Neural cell (in vitro differentiated cells): Measurements from ENCODE around the gene TBKBP1.

Experiments used
- EP300 ChIP-seq: fragments of 450-650 bp; conservative IDR thresholded peaks from 2 replicates; pipeline ENCODE4 v1.6.1; 2014; ENCODE audit warnings: antibody characterized with exemption, mild to moderate bottlenecking, moderate library complexity; ENCODE audit not compliant: poor library complexity, severe bottlenecking
- EZH2 ChIP-seq: fragments of 200-600, 300-800 bp; shearing (Covaris generic), sonication (generic); IDR thresholded peaks from 2 replicates; pipeline ENCODE4 v1.6.1; 2014; ENCODE audit warnings: antibody characterized with exemption, low read length, borderline replicate concordance, mild to moderate bottlenecking; ENCODE audit not compliant: insufficient read depth, poor library complexity, severe bottlenecking
- MXI1 ChIP-seq: fragments of 450-650 bp; conservative IDR thresholded peaks from 2 replicates; pipeline ENCODE4 v1.6.1; 2014; ENCODE audit warnings: antibody characterized with exemption, mild to moderate bottlenecking; ENCODE audit not compliant: poor library complexity, severe bottlenecking
- POLR2AphosphoS5 ChIP-seq: IDR thresholded peaks from 2 replicates; pipeline ENCODE4 v1.6.1; 2012
- RAD21 ChIP-seq: fragments of 450-650 bp; conservative IDR thresholded peaks from 2 replicates; pipeline ENCODE4 v1.6.1; 2014; ENCODE audit warnings: antibody characterized with exemption, mild to moderate bottlenecking, moderate library complexity
- SMC3 ChIP-seq: fragments of 450-650 bp; conservative IDR thresholded peaks from 2 replicates; pipeline ENCODE4 v1.6.1; 2014; ENCODE audit warnings: antibody characterized with exemption, mild to moderate bottlenecking, moderate library complexity; ENCODE audit not compliant: poor library complexity
- TAF1 ChIP-seq: IDR thresholded peaks from 2 replicates; pipeline ENCODE4 v1.6.1; 2012; ENCODE audit warnings: low read depth
- TF ChIP-seq, protein P1 (sequence below): fragments of 450-650 bp; IDR thresholded peaks from 2 replicates; pipeline ENCODE4 v1.5.1; 2014; ENCODE audit warnings: antibody characterized with exemption, mild to moderate bottlenecking, moderate library complexity; ENCODE audit not compliant: poor library complexity, severe bottlenecking
- TF ChIP-seq, protein P2 (sequence below): IDR thresholded peaks from 2 replicates; pipeline ENCODE4 v1.6.1; 2012; ENCODE audit warnings: borderline replicate concordance

DNA sequence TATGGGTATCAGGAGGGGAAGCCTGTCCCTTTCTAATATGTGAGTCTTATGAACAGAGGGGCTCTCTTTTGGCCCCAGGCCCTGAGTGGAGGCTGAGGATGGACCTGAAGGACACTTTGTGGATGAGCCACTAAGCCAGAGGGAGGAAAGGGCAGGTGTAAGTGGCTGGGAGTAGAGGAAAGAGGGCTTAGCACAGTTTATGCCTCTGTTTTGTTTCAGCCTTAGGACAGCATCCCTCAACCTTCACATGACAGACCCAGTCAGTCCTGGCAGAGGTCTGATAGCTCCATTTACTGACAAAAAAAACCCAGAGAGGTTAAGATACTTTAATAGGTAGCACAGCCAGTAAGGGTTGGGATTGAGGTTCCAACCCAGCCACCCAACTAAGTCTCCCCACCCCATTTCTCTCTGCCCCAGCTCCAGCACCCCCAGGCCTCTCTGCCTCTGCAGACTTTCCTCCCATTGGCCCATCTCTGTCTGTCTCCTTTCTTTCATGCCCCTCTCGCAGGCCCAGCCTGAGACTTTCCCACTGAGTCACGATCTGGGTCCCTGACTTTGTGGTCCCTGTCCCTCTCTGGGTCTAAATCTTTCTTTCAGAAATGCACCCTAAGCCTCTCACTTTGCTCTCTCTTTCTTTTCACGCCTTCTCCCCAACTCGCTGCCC lies 34.4 kb downstream of the TBKBP1 start:
- TF ChIP-seq RAD21 (no peak), TAF1 (no peak), EP300 (no peak), EZH2 (no peak), POLR2AphosphoS5 (no peak), MXI1 (no peak), SMC3 (no peak)
- TF ChIP-seq, protein P1, sequence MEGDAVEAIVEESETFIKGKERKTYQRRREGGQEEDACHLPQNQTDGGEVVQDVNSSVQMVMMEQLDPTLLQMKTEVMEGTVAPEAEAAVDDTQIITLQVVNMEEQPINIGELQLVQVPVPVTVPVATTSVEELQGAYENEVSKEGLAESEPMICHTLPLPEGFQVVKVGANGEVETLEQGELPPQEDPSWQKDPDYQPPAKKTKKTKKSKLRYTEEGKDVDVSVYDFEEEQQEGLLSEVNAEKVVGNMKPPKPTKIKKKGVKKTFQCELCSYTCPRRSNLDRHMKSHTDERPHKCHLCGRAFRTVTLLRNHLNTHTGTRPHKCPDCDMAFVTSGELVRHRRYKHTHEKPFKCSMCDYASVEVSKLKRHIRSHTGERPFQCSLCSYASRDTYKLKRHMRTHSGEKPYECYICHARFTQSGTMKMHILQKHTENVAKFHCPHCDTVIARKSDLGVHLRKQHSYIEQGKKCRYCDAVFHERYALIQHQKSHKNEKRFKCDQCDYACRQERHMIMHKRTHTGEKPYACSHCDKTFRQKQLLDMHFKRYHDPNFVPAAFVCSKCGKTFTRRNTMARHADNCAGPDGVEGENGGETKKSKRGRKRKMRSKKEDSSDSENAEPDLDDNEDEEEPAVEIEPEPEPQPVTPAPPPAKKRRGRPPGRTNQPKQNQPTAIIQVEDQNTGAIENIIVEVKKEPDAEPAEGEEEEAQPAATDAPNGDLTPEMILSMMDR = no peak
- TF ChIP-seq, protein P2, sequence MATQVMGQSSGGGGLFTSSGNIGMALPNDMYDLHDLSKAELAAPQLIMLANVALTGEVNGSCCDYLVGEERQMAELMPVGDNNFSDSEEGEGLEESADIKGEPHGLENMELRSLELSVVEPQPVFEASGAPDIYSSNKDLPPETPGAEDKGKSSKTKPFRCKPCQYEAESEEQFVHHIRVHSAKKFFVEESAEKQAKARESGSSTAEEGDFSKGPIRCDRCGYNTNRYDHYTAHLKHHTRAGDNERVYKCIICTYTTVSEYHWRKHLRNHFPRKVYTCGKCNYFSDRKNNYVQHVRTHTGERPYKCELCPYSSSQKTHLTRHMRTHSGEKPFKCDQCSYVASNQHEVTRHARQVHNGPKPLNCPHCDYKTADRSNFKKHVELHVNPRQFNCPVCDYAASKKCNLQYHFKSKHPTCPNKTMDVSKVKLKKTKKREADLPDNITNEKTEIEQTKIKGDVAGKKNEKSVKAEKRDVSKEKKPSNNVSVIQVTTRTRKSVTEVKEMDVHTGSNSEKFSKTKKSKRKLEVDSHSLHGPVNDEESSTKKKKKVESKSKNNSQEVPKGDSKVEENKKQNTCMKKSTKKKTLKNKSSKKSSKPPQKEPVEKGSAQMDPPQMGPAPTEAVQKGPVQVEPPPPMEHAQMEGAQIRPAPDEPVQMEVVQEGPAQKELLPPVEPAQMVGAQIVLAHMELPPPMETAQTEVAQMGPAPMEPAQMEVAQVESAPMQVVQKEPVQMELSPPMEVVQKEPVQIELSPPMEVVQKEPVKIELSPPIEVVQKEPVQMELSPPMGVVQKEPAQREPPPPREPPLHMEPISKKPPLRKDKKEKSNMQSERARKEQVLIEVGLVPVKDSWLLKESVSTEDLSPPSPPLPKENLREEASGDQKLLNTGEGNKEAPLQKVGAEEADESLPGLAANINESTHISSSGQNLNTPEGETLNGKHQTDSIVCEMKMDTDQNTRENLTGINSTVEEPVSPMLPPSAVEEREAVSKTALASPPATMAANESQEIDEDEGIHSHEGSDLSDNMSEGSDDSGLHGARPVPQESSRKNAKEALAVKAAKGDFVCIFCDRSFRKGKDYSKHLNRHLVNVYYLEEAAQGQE = no peak
